HCT116 (cell line): ENCODE data around the gene KDM5C. TPM values are rescaled to one million over a fixed set of nuclear protein-coding genes. Genes with fewer than 3 reads are reported as not detected.

Experiments
- ATAC-seq: fragments of 200-7000 bp; cut with Tn5 transposase; 2 replicates; pipeline ENCODE4 v1.9.1; 2020; ENCODE audit warnings: mild to moderate bottlenecking, moderate library complexity
- BruUV-seq: library from RNA; stranded (reverse); fragments of 400-500 nt; replicated peaks from 2 replicates; lab custom pipeline; 2021; lab: Mats Ljungman, UMichigan
- CTCF ChIA-PET: fragments of 300-600 bp; sonication (Branson Sonifier 250); formaldehyde crosslinking; loops from one replicate; lab custom pipeline; 2021; ENCODE audit warnings: antibody characterized with exemption; lab: Charles Lee
- POLR2A ChIA-PET: fragments of 300-600, 350-600 bp; sonication (Branson Sonifier 250); formaldehyde crosslinking; loops from one replicate; lab custom pipeline; 2021; ENCODE audit warnings: antibody characterized with exemption; lab: Charles Lee
- RAD21 ChIA-PET, 2 experiments: fragments of 300-600 bp; sonication (Branson Sonifier 250); formaldehyde crosslinking; loops; one replicate each; lab custom pipeline; 2023; ENCODE audit warnings: low total read pairs in 2 of 2; ENCODE audit not compliant: uncharacterized antibody in 2 of 2, unreplicated experiment in 2 of 2, low non-redundant PET in 1 of 2; lab: Charles Lee
- DNase-seq: peaks from one replicate; pipeline ENCODE4 v3.0.0-alpha.2; 2010; ENCODE audit warnings: low read depth, low spot score
- H2AFZ ChIP-seq: fragments of 200-600 bp; shearing (Covaris generic), sonication (generic); 2 replicates; pipeline ENCODE4 v1.6.1; 2017; ENCODE audit warnings: low read depth, mixed run types, mixed read lengths, antibody characterized with exemption, low read length; ENCODE audit not compliant: poor library complexity, severe bottlenecking
- H3K27ac ChIP-seq: 2 replicates; pipeline ENCODE4 v1.5.1; 2012; ENCODE audit warnings: low read depth, low read length
- H3K27me3 ChIP-seq: fragments of 200-600 bp; sonication (generic); 2 replicates; pipeline ENCODE4 v1.6.1; 2016; ENCODE audit warnings: mixed run types, low read length, mixed read lengths; ENCODE audit not compliant: insufficient read depth
- H3K36me3 ChIP-seq, 2 experiments: fragments of 200-500 bp in 1 of 2; fragments of 200-600 bp in 1 of 2; sonication (Bioruptor generic) in 1 of 2; sonication (generic) in 1 of 2; 2 replicates each; pipeline versions ENCODE4 v1.5.1 to v1.6.1; 2014 to 2016; ENCODE audit warnings: low read length in 2 of 2, inconsistent platforms in 1 of 2, mixed read lengths in 1 of 2, mixed run types in 1 of 2; ENCODE audit not compliant: insufficient read depth in 2 of 2, control insufficient read depth in 1 of 2
- H3K4me1 ChIP-seq, 2 experiments: fragments of 200-600 bp in 1 of 2; sonication (generic) in 1 of 2; 2 replicates each; pipeline versions ENCODE4 v1.5.1 to v1.6.1; 2012 to 2017; ENCODE audit warnings: low read length in 2 of 2, inconsistent platforms in 1 of 2, mild to moderate bottlenecking in 1 of 2, mixed read lengths in 1 of 2, mixed run types in 1 of 2, moderate library complexity in 1 of 2; ENCODE audit not compliant: insufficient read depth in 2 of 2, control insufficient read depth in 1 of 2
- H3K4me2 ChIP-seq: fragments of 200-600 bp; sonication (generic); 2 replicates; pipeline ENCODE4 v1.6.1; 2017; ENCODE audit warnings: mixed run types, low read length, mixed read lengths
- H3K4me3 ChIP-seq, 2 experiments: fragments of 200-600 bp in 1 of 2; sonication (generic) in 1 of 2; replicated peaks in 1 of 2; 2 replicates each; pipeline ENCODE4 v1.5.1; 2011 to 2016; ENCODE audit warnings: low read length in 2 of 2, control low read depth in 1 of 2, low read depth in 1 of 2, mild to moderate bottlenecking in 1 of 2, mixed read lengths in 1 of 2, mixed run types in 1 of 2
- H3K79me2 ChIP-seq: fragments of 200-600 bp; sonication (generic); 2 replicates; pipeline ENCODE4 v1.6.1; 2017; ENCODE audit warnings: mild to moderate bottlenecking, mixed run types, low read length, moderate library complexity, mixed read lengths; ENCODE audit not compliant: insufficient read depth
- H3K9ac ChIP-seq: fragments of 200-600 bp; sonication (generic); 2 replicates; pipeline ENCODE4 v1.6.1; 2016; ENCODE audit warnings: low read length, mixed read lengths
- H3K9me2 ChIP-seq: fragments of 200-600 bp; sonication (generic), shearing (Covaris generic); 2 replicates; pipeline ENCODE4 v1.6.1; 2017; ENCODE audit warnings: mixed run types, mild to moderate bottlenecking, moderate library complexity; ENCODE audit not compliant: insufficient read depth
- H3K9me3 ChIP-seq, 2 experiments: fragments of 200-500 bp in 1 of 2; fragments of 200-600 bp in 1 of 2; sonication (Bioruptor generic) in 1 of 2; sonication (generic) in 1 of 2; 2 replicates each; pipeline ENCODE4 v1.6.1; 2014 to 2017; ENCODE audit warnings: low read length in 2 of 2, mixed read lengths in 2 of 2, inconsistent platforms in 1 of 2, low read depth in 1 of 2, mild to moderate bottlenecking in 1 of 2, mixed run types in 1 of 2, moderate library complexity in 1 of 2; ENCODE audit not compliant: control insufficient read depth in 1 of 2, insufficient read depth in 1 of 2
- H4K20me1 ChIP-seq: fragments of 200-600 bp; sonication (generic), shearing (Covaris generic); 2 replicates; pipeline ENCODE4 v1.6.1; 2017; ENCODE audit warnings: mixed run types, mild to moderate bottlenecking, moderate library complexity; ENCODE audit not compliant: insufficient read depth
- ATF3 ChIP-seq: IDR thresholded peaks from 2 replicates; pipeline ENCODE4 v1.6.1; 2012
- EGR1 ChIP-seq: IDR thresholded peaks from 2 replicates; pipeline ENCODE4 v1.6.1; 2012; ENCODE audit warnings: low read depth
- FOSL1 ChIP-seq: IDR thresholded peaks from 2 replicates; pipeline ENCODE4 v1.6.1; 2012; ENCODE audit warnings: low read depth
- JUND ChIP-seq: IDR thresholded peaks from 2 replicates; pipeline ENCODE4 v1.6.1; 2012
- POLR2A ChIP-seq: IDR thresholded peaks from 2 replicates; pipeline ENCODE4 v1.7.0; 2011; ENCODE audit warnings: borderline replicate concordance; ENCODE audit not compliant: insufficient read depth, insufficient read length; ENCODE audit errors: extremely low read depth
- POLR2AphosphoS5 ChIP-seq: IDR thresholded peaks from 2 replicates; pipeline ENCODE4 v1.6.1; 2011; ENCODE audit warnings: mild to moderate bottlenecking, low read depth, low read length, moderate library complexity
- REST ChIP-seq: IDR thresholded peaks from 2 replicates; pipeline ENCODE4 v1.6.1; 2012; ENCODE audit warnings: low read depth
- SIN3A ChIP-seq: IDR thresholded peaks from 2 replicates; pipeline ENCODE4 v1.6.1; 2012; ENCODE audit warnings: low read depth
- SRF ChIP-seq: IDR thresholded peaks from 2 replicates; pipeline ENCODE4 v1.6.1; 2012; ENCODE audit warnings: low read depth
- TCF7L2 ChIP-seq: IDR thresholded peaks from 2 replicates; pipeline ENCODE4 v1.7.0; 2011; ENCODE audit warnings: borderline replicate concordance, inconsistent platforms; ENCODE audit not compliant: insufficient read depth, insufficient read length; ENCODE audit errors: extremely low read depth
- YY1 ChIP-seq: IDR thresholded peaks from 2 replicates; pipeline ENCODE4 v1.6.1; 2011; ENCODE audit warnings: low read length, low read depth, moderate library complexity, mild to moderate bottlenecking; ENCODE audit not compliant: insufficient replicate concordance; ENCODE audit errors: extremely low read depth
- ZBTB33 ChIP-seq: IDR thresholded peaks from 2 replicates; pipeline ENCODE4 v1.6.1; 2011; ENCODE audit warnings: mild to moderate bottlenecking, low read length, moderate library complexity; ENCODE audit not compliant: insufficient replicate concordance; ENCODE audit errors: extremely low read depth
- ZFX ChIP-seq: fragments of 450-650 bp; IDR thresholded peaks from 2 replicates; pipeline ENCODE4 v1.6.1; 2017
- ZNF274 ChIP-seq: fragments of 200-500 bp; sonication (Bioruptor generic); IDR thresholded peaks from 2 replicates; pipeline ENCODE4 v1.6.1; 2014; ENCODE audit warnings: mild to moderate bottlenecking, low read depth, low read length, inconsistent platforms
- intact Hi-C: fragments of 100-400 bp; cut with micrococcal nuclease; formaldehyde crosslinking; loops from 2 replicates; pipeline ENCODE4 v1.10.0; 2022
- total RNA-seq: library from RNA; stranded (reverse); gene quantifications from one replicate; pipeline ENCODE4 v1.2.1, GENCODE V29; 2021; ENCODE audit not compliant: unreplicated experiment

The KDM5C gene
- total RNA-seq, 1 experiment from 2014 or later: 72.9 TPM

- Histone ChIP-seq H3K4me2 (no peak overlapping the region), H3K4me1 (no peaks in the 10 kb centered on the region)
Measured at GRCh38 chrX:53171356-53171755, 53.7 kb downstream of the KDM5C start.

DNA sequence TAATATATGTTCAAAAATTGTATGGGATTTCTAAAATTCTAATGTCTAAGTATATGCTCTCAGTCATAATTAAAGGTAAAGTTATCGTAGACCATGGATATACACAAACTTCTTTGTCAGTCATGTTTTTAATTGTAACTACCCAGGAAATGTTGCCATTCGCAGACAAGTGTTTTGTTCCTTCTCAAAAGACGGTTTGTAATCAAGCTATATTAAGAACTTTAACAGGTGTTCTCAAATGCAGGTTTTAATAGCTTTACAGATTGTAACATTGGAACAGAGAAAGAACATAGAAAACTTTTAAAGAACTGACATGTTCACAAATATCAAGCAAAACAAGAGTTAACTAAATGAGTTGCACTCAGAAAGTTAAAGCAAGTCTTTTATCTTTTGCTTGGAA, 58.9 kb downstream of the KDM5C start:
- Histone ChIP-seq H3K27me3 (no peaks in the 10 kb centered on the region), H3K4me3 (no peak overlapping the region), H3K9ac (no peak overlapping the region), H3K4me2 (no peak overlapping the region), H3K79me2 (no peaks in the 10 kb centered on the region)
- CTCF ChIA-PET: no interaction called here
- BruUV-seq: no TSS peak
- TF ChIP-seq REST (no peak), ZFX (no peak), YY1 (no peak), POLR2A (no peak), JUND (no peak), TCF7L2 (no peak), SIN3A (no peak), POLR2AphosphoS5 (no peak), ZBTB33 (no peak), ATF3 (no peak)
- TF ChIP-seq, all 23 proteins: peak for 0
- no peaks in the 10 kb centered on the region for H4K20me1 ChIP-seq
- H2AFZ ChIP-seq: no peak overlapping the region
- ATAC-seq (no peak), DNase-seq (no peak)
- H3K4me1 ChIP-seq: no peaks in the 10 kb centered on the region
- H3K36me3 ChIP-seq: no peaks in the 10 kb centered on the region
- no peaks in the 10 kb centered on the region for H3K9me3 ChIP-seq
- no peaks in the 10 kb centered on the region for H3K9me2 ChIP-seq
- H3K27ac ChIP-seq: no peak overlapping the region
- intact Hi-C loops: no loop called here
- ChIA-PET RAD21 (no interaction called here), POLR2A (no interaction called here)

More at GRCh38 chrX:53171356-53171755, 53.7 kb downstream of the KDM5C start:
- ChIA-PET POLR2A (no interaction called here), RAD21 (no interaction called here)
- Histone ChIP-seq H3K9me3 (no peaks in the 10 kb centered on the region), H2AFZ (no peak overlapping the region), H3K9ac (no peak overlapping the region), H4K20me1 (no peaks in the 10 kb centered on the region), H3K9me2 (no peaks in the 10 kb centered on the region), H3K79me2 (no peaks in the 10 kb centered on the region), H3K36me3 (no peaks in the 10 kb centered on the region), H3K27ac (no peak overlapping the region), H3K4me3 (no peak overlapping the region)
- no peak for ATAC-seq
- DNase-seq: no peak
- intact Hi-C loops: no loop called here
- TF ChIP-seq YY1 (no peak), SIN3A (no peak), ATF3 (no peak), SRF (no peak), EGR1 (no peak), FOSL1 (no peak), ZNF274 (no peak)
- TF ChIP-seq, all 23 proteins: peak for 0
- no peaks in the 10 kb centered on the region for H3K27me3 ChIP-seq
- CTCF ChIA-PET: no interaction called here
- BruUV-seq: no TSS peak
